HL-60 (cell line): Measurements from ENCODE around the gene LMF2.

ENCODE experiments used
- CTCF ChIP-seq: IDR thresholded peaks from one replicate; pipeline ENCODE4 v1.5.1; 2011; ENCODE audit warnings: low read length, control low read depth, inconsistent platforms; ENCODE audit not compliant: insufficient read depth
- GABPA ChIP-seq: IDR thresholded peaks from 2 replicates; pipeline ENCODE4 v1.6.1; 2012; ENCODE audit warnings: low read depth
- POLR2AphosphoS5 ChIP-seq: IDR thresholded peaks from 2 replicates; pipeline ENCODE4 v1.6.1; 2012; ENCODE audit warnings: low read depth
- REST ChIP-seq: IDR thresholded peaks from 2 replicates; pipeline ENCODE4 v1.6.1; 2012; ENCODE audit warnings: low read depth; ENCODE audit not compliant: insufficient replicate concordance

GRCh38 chr22:50516891-50517290, 9.4 kb upstream of the LMF2 start:
- no peak for TF ChIP-seq CTCF
- TF ChIP-seq POLR2AphosphoS5: no peak
- TF ChIP-seq GABPA: no peak
- no peak for TF ChIP-seq REST
